ENCODE results near the gene KBTBD13.
A peak's percentile ranks its signal among the peaks of the same experiment; 100 is the strongest.
"Not testable (repeated sequence)": the region's sequence is repeated elsewhere in the genome, so short reads cannot be mapped to it uniquely, and the experiment has no call there.

Gene KBTBD13

DNA sequence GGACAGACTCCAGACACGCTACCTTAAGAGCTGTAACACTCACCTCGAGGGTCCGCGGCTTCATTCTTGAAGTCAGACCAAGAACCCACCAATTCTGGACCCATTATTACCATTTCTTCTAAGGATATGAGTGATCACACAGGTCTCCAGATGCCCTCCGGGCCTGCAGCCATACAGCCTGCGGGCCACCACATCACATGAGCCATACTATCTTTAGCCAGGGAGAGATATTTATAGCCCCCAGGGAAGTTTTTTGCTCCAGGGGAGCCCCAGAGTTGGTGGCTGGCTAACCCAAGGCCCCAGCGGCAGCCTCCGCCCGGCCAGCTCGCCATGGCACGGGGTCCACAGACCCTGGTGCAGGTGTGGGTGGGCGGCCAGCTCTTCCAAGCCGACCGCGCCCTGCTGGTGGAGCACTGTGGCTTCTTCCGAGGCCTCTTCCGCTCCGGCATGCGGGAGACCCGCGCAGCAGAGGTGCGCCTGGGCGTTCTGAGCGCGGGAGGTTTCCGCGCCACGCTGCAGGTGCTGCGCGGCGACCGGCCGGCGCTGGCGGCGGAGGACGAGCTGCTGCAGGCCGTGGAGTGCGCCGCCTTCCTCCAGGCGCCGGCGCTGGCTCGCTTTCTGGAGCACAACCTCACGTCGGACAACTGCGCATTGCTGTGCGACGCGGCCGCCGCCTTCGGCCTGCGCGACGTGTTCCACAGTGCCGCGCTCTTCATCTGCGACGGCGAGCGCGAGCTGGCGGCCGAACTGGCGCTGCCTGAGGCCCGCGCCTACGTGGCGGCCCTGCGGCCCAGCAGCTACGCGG is at the start of gene KBTBD13:
Gene KBTBD13 (plus strand): TSS at position 261 of the 805 bp plus-strand sequence. CDS start 70 bp downstream, at position 331.
- no peak for DNase-seq

DNA sequence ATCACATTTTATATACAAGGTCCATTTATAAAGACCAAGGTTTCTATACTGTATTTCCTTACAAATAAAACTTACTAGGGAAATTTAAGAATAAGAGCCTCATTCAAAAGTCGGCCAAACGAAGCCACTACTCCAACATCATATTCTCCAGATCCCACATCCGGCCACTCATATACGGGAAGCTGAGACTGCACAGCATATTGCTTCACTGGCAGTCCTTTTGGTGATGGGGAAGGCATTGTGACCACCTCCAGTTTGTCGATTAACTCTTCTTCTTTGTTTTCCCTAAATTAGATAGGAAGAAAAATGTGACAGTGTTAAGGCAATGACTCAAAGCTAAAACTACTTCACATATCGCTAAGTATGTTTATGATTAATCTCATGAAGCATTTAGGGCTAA is 49.8 kb upstream of the KBTBD13 start:
- no peak for DNase-seq

DNA sequence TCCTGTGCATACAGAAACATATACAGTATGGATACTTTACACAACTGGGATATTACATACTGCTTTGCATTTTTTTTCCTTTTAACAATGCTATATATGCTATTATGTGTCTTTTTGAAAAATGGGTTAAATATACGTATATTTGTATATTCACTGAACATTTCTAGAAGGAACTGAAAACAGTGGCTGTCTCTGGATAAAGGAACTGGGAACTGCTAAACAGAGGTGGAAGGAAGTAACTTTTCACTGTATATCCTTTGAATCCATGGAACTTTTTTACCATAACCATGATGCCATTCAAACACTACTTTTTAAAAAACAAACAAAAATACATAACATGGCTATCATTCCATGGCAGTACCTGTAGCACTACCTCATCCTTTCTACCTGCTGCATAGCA is 49.0 kb upstream of the KBTBD13 start:
- DNase-seq: no peak

DNA sequence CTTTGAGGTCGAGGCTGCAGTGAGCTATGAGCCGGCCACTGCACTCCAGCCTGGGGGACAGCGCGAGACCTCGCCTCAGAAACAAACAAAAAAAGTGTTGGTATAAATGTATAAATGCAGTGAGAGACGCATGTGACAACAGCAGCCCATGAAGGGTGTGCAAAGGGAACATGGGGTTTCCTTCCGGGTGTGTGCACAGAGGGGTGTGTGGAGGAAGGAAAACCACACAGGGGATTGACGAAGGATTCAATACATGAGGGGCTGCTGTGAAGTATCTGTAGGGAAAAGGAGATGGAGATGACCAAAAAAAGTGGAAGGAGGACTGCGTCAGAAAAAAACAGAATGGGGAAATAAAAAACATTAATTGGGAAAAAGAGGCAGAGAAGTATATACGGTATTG is 48.2 kb upstream of the KBTBD13 start:
- peak; percentile 20 for DNase-seq

DNA sequence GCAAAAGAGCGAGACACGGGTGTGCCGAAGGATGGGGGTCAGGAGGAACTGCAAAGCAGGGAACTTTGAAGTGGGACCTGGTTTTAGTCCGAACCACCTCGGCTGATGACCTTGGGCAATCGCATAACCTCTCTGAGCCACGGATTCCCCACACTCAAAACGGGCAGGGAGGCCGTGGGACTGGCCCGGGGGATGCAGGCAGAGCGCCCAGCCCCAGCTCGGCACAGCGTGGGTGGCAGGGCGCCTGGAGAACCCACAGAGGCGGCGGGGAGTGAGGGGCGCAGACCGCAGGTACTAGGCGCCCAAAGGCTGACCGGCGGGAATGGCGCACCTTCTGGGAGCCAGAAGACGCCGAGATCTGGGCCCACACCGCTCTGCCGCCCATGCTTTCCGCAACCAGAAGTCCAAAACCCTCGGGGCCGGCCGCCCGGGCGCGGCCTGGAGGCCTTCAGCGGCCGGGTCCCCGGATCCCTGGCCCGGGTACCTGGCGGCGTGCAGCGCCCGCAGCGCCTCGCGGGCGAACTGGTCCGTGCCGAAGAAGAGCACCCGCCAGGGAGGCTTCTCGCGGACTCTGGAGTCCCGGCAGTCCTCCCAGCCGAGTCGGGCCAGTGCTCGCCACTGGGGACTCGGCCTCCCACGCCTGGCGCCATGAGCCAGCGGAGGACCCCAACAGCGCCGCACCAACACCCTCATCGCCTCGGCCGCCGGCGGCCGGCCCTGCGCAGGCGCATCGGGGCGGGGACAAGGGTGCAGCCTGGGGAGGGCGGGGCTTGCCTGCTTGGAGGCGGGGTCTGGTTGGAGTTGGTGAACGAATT is 47.4 kb upstream of the KBTBD13 start, which contains the start of gene MTFMT:
Gene MTFMT (minus strand): TSS at position 719 of the 815 bp plus-strand sequence. CDS start 26 bp downstream, at position 693.
- DNase-seq: peak; percentile 94

DNA sequence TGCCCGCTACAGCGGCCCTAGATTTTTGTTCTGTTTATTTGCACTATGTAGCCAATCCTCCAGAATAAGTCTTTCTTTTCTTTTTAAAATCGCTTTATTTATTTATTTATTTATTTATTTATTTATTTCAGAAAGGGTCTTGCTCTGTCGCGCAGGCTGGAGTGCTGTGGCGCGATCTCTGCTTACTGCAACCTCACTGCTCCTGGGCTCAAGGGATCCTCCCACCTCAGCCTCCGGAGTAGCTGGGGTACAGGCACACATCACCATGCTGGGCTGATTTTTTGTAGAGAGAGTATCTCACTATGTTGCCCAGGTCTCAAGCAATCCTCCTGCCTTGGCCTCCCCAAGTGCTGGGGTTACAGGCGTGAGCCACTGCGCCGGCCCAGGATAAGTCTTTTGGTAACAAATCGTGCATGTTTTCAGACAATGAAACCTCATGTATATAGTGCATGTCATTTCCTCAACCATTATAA is 46.8 kb upstream of the KBTBD13 start:
- no peak for DNase-seq

DNA sequence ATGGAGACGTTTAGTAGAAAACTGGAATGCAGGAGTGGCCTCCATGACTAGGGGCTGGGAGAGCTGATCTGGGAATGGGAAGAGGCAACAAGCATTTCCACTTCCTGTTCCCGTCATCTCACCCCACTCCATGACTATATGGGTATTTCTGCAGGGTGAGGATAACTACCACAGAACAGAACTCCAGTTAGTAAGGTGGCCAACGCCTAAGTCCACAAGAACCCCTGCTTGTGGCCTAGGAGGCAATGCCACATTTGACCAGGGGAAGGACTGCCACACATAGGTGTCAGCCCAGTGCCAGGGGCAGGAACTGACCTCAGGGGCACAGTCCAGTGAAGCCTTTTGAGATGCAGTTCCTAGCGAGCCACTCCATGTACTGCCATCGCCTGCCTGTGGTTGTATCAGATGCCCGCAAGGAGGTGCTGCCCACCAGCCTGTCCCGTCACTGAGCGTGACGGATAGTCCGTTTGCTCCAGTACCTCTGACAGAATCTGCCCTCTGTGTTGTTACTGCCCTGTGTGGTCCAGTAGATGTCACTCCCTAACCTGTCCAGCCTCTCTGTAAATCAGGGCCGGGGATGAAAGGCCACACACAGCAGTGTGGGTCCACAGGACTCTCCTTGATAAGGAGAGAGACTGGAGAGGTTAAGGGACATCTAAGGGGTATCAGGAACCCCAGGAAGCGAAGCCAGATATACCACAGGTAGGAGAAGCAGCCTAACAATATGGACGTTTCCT is 43.6 kb upstream of the KBTBD13 start:
- DNase-seq: peak; percentile 51

DNA sequence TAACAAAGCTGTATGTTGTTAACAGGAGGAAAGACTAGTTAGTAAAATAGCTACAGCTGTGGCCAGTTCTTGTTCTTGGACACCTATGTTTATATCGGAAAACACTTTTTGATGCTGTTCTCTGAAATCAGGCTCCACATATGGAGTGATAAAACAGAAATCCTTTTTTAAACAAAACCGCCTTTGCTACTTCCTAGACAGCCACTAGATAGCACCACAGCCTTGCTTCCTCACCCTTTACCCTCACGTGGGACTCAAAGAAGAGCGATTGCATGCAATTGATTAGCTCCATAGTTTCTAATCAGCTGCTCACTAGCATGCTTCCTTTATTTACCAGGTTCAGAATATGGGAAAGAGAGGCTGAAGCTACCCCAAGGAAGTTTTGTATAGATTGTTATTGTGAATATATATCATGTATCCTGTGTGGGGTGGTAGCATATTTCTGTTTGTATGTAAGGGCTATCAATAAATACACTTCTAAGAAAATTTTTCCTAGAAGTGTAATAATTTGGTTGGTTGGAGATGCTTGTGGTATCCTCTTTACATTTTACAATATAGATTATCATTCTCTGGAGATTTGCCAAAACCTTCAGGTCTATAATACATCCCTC is 42.8 kb upstream of the KBTBD13 start:
- DNase-seq: peak; percentile 50

DNA sequence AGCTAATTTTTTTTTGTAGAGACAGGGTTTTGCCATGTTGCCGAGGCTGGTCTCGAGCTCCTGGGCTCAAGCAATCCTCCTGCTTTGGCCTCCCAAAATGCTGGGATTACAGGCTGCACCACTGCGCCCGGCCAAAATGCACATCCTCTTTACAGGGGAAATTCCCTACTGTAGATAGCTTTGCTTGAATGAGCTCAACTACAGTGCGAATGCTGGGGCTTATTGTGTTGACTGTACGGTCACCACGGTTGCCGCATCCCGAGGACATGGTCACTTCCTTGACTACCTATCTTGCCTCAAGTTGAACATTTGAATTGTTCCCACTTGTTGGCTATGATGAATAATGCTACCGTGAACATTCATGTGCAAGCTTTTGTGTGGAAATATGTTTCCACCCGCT is 41.8 kb upstream of the KBTBD13 start:
- DNase-seq: no peak

DNA sequence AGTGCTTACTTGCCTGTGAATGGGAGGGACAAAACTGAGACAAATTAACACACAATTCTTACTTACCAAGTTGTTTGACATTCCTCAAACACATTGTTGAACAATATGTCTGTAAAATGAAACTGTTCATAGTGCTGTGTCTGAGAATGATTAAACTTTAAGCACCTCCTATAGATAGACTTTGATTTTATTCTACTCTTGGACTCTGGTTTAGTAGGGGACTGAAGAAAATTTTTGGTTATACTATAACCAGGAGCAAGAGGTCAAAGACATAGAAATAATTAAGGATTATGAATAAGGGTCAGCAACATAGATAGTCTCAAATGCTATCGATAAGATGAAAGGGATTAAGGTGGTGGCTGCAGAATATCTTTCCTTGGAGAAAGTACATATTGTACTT is 39.2 kb upstream of the KBTBD13 start:
- DNase-seq: no peak

DNA sequence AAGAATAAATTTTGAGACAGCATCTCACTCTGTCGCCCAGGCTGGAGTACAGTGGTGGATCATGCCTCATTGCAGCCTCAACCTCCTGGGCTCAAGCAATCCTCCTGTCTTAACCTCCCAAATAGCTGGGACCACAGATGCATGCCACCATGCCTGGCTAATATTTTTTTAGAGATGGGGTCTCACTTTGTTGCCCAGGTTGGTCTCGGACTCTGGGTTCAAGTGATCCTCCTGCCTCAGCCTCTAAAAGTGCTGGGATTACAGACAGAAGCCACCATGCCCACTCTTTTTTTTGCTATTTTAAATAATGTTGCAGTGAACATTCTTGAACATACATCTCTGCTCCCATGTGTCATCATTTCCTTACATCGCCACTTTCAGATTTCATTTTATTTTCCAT is 38.1 kb upstream of the KBTBD13 start:
- DNase-seq: no peak

DNA sequence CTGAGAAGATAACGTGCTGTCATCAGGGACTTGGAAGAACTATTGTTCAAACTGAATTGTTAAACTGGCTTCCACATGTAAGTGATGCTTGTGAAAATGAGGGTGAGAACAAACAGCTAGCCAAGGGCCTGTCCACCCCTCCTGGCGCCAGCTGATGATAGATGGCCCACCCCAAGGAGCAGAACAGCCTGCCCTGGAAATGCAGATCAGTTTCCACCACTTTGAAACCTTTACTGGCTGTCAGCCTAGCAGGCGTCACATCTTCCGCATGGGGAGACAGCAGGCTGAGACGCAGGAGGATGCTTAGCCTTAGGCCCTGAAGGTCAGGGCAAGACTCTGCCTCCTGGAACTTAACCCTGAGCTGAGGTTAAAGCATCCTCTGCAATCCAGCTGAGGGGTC is 37.7 kb upstream of the KBTBD13 start:
- DNase-seq: no peak

DNA sequence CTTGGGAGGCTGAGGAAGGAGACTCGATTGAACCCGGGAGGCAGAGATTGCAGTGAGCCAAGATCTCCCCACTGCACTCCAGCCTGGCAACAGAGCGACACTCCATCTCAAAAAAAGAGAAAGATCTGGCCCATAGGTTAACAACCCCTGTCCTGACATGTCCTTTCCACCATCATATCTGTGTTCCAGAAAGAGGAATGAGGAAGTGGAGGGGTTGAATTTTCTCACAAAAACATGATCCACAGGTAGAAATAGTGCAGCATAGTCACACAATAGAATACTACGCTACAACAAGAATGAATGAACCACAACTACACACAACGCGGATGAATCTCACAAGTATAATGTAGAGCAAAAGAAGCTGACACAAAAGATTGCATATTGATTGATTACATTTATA is 36.1 kb upstream of the KBTBD13 start:
- DNase-seq: no peak

DNA sequence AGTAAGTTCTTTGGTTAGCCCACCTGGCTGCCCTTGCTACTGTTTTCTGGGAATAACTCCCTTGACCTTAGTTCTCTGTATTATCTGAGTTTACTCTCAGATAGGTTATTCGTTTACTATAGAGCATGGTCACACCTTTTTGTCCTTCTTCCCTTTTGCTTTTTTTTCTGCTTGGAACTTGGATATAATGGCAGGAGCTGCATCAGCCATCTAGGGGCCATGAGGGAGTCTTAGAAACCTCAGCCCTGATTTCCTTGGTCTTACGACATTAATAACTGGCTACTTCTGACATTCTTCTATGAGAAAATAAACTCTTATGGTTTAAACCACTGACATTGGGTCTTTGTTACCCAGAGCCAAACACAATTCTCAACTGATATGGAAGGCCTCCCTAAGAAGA is 34.8 kb upstream of the KBTBD13 start:
- no peak for DNase-seq

DNA sequence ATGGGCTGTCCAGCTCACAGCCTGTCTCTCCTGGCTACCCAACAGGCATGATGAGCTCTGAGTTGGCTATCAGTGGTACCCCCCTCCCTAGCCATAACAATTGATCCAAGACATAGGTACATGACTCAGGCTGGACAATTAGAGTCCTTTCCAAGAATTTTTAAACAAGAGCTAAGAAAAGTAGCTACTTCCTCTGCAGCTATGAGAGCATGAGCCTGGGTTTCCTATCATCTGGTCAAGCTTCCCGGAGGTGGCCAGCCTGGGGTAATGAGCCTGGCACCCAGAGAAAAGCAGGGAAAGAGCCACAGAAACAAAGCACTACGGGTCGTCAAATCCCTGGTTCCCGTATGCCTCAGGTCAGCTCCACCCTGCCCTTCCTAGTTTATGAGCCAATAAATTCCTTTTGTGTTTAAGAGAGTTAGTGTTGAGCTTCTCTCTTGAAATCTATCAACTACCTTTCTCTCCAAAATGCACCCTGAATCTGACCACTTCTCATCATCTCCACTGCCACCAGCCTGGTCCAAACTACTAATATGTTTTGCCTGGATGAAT is 33.7 kb upstream of the KBTBD13 start:
- no peak for DNase-seq

DNA sequence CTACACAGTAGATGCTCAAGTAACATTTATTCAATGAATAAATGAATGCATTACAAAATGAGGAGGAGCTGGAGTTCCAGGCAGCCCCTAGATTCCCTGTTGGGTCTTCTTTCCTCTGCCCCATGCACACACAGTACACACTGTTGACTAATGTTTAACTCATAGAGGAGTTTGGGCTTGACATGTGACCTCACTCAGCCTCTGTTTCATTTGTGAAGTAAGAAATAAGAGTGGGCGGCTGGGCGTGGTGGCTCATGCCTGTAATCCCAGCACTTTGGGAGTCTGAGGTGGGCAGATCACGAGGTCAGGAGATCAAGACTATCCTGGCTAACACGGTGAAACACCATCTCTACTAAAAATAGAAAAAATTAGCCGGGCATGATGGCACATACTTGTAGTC is 32.3 kb upstream of the KBTBD13 start:
- DNase-seq: not testable (repeated sequence)

DNA sequence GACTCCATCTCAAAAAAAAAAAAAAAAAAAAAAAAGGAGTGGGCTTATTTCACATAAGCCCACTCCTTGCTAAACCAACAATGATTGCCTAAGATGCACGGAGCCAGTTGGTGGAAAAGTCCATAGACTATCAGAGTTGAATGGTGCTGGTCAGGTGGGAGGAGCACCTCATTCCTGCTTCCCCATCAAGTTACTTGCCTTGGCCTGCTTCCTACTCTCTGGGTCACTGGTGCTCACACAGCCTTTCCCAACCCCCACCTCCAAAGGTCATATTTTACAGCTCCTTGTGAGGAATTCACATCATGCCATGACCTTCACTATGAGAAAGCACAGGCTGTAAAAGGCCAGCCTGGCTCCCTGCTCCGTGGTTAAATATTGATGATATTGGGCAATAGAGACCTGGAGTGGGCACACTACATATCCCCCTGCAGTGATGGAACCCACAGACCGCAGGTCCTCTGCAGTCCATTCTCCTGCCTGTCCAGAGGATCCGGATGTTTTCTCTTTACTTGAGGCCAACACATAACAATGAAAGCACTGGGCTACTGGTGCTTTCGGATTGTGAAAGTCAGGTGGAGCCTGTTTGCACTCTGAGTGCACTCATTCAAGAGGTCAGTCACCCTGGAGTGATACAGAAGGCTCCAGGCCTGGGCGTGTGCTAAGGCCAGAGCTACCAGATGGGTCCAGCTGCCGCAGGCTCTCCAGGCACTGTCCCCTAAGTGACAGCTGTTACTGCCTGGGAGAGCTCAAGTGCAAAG is 31.6 kb upstream of the KBTBD13 start, which contains the start of gene SLC51B:
Gene SLC51B (plus strand): TSS at position 664 of the 758 bp plus-strand sequence. CDS start 4,618 bp downstream, outside the sequence.
- DNase-seq: no peak

DNA sequence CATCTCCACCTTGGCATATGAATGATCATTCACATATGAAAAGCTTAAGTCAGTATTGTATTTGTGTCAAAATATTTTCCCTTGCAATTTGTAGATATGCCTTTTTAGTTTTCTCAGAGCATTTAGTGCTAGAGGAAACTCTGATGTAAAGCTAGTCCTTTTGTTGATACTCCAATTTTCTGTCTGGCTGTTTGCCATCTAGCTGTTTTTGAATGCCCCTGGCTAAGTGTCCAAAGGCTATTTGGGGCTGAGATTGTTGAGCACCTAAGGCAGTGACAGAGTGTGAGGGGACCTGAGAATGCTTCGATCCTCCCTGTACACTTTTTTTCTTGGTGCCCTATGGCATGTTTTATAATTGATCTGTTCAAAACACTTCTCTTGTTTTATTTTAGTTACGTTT is 28.3 kb upstream of the KBTBD13 start:
- DNase-seq: no peak

DNA sequence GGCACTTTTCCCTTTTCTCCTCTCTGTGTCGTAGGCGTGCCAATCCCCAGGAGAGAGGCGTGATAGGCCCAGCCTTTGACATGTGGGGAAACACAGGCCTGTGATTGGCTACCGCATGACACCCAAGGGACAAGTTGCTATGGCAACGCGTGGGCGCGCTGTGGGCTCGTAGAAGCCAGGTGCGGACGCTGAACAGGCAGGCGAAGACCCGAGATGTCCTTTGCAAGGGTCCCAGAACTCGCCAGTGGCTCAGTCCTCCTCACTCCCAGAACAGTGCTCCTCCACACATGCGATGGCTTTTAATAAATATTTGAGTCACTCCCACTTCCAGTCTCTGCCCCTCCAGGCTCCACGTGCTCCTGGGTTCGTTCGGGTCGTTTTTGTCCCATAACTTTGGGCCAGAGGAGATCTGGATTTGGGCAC is 27.1 kb upstream of the KBTBD13 start:
- DNase-seq: peak; percentile 89

DNA sequence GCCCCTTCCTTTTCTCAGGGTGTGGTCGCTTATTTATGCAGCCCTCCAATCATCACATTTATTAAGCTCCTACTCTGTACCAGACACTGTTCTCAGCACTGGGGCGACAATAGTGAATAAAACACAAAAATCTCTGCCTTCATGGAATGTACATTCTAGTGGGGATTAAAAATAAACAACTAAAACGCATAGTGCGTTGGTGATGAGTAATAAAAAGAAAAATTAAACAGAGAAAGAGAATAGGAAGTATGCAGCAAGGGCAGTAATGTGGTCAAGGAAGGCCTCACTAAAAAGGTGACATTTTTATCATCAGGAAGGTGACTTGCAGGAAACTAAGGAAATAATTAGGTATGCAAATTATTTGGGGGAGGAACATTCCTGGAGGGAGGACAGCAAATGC is 26.3 kb upstream of the KBTBD13 start:
- DNase-seq: no peak

DNA sequence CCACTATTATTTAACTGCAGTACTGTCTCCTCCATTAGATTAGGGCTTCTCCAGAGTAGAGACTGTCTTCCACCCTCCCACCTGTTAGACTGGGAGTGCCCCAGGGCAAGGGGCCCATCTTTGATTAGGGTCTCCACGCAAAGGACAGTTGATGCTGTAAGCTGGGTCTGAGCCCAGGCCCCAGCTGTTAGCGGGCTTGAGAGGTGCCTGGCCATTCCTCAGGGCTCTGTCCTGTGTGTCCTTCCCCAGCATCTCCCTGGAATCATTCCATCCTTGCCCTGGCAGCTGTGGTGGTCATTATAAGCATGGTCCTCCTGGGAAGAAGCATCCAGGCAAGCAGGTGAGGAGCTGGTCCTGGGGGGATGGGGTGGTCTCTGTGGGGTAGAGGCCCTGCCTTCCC is 25.3 kb upstream of the KBTBD13 start:
- DNase-seq: no peak
